ENCODE data around the gene TBC1D16.

Gene TBC1D16

DNA sequence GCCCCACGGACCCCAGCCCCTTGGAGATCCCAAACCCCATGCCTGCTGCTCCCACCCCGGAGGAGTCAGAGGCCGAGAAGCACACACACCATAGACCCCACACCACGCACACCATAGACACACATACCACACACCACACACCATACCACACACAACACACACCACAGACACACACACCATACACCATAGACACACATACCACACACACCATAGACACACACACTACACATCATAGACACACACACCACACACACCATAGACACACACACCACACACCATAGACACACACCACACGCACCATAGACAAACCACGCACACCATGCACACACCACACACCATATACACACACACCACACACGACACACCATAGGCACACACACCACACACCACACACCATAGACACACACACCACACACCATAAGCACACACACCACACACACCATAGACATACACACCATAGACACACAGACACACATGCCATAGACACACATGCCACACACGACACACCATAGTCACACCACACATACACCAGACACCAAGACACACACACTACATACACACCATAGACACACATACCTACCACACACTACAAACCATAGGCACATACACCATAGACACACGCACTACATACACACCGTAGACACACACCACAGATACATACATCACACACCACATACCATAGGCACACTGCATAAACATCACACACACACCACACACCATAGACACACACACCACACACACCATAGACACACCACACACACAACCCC lies 11.3 kb downstream of the TBC1D16 start:
- no peak for DNase-seq (ENCODE audit: low spot score)

DNA sequence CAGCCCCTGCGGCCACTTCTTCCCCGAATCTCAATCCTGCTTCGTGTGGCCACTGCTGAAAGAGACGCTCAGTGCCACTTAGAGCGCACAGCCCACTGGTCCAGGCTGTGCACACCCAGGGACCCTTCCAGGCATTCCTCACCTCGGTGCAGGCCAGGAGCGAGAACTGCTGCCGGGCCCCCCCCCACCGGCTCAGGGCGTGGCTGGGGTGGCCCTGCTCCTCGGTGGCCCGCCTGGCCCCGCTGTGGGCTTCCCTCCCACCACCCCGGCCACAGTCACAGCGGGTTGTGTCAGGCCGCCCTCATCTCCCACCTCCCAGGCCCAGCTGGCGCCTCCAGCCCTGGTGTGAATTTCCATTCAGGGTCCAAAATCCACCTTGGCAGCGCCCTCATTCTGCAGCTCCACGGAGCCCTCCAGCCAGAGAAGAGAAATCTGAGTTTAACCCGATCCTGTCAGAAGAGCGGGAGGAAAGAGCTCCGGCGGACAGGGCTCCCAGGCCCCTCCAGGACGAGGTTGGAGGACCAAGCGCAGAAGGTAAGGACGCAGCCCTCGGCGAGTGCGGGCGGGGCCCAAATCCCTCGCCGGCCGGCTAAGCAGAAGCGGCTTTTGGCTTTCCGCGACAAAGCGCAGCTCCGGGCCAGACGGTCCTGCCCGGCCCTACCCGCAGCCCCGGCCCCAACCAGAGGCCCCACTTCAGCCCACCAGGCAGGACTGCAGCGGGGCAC lies 12.0 kb downstream of the TBC1D16 start:
- DNase-seq (ENCODE audit: low spot score), result no peak

DNA sequence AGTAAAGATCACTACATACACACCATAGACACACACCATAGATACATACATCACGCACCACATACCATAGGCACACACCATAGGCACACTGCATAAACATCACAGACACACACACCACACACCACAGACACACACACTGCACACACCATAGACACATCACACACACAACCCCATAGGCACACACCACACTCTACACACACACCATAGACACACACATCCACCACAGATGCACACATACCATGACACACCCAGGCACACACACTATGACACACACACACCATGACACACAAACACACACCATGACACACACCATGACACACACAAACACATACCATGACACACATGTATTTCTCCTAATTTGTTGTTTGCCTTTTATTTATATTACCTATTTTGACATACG lies 14.1 kb downstream of the TBC1D16 start:
- no peak for DNase-seq (ENCODE audit: low spot score)

DNA sequence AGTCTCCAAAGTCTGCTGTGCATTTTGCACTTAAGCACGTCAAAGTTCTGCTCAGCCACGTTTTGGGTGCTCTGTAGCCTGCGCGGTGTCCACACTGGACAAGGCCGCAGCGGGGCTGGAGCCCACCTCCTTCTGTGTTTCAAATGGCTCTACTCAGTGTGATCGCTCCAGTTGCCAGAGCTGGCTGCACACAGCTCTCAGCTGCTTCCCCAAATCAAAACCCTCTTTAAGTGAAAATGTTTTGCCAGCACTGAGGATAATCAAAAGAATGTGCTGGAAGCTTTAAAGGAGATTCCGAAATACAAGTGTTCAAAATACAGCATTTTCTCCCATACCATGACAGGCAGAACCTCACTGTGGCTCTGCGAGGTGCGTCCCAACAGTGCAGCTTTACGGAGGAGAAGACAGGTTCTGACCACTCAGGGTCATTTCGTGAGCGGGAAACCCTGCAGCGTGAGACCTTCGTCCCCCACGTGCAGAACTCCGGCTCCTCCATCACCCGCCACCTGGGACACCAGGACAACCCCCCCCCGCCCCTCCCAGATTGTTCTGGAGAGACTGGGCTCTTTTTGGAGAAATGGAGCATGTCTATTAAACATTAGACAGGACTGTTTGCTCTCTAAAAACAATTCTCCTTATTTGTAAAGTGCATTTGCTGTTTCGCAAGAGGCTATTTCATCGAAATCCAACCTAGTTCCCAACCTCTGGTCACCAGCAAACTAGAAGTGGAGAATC lies 16.6 kb downstream of the TBC1D16 start:
- no peak for DNase-seq (ENCODE audit: low spot score)

DNA sequence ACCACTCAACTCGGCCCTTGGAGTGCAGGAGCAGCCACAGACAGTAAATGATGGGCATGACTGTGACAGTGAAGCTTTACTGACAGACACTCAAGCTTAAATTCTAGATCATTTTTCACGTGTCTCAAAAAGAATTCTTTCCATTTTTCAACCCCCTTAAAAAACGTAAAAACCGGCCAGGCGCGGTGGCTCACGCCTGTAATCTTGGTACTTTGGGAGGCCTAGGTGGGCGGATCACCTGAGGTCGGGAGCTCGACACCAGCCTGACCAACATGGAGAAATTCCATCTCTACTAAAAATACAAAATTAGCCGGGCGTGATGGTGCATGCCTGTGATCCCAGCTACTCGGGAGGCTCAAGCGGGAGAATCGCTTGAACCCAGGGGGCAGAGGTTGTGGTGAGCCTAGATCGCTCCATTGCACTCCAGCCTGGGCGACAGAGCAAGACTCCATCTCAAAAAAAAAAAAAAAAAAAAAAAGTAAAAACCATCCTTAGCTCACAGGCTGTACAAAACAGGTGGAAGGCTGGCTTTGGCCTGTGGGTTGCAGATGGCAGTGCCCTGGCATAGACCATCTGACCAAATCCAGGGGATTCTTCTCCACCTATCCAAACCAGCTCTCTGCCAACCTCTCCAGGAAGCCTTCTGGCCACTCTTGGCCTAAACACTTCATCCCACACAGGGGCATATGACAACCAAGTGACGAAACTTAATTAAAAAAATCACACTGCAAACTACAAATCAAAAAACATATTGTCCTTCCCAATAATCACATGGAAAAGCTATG lies 18.3 kb downstream of the TBC1D16 start:
- DNase-seq (ENCODE audit: low spot score), result no peak

GRCh38 chr17:80012765-80013741 lies 22.6 kb downstream of the TBC1D16 start:
- no peak for DNase-seq (ENCODE audit: low spot score)

DNA sequence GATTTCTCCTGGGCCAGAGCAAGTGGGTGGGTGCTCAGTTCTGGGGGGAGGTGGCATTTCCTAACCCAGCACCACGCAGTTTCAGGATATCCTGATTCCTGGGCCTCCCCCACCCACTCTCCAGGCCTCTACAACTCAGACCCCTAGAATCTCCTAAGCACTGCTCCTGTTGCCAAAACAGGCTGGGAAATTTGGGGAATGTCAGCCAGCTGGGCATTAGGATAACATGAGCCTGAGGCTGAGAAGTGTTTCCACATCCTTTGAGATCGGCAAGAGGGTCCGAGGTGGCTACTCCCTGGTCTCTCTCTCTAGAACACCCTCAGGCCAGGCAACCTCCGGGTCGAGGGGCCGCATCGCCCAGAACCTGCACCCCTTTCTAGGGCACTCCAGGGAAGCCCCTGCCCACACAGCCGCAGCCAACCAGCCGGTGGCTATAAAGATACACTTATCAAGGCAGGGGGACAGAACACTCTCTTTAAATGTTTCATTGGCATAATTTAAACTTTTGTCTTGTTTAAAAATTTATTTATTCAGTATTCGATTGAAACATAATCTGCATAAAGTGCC lies 23.6 kb downstream of the TBC1D16 start:
- DNase-seq (ENCODE audit: low spot score), result no peak

GRCh38 chr17:80010283-80010858 lies 25.3 kb downstream of the TBC1D16 start:
- no peak for DNase-seq (ENCODE audit: low spot score)

DNA sequence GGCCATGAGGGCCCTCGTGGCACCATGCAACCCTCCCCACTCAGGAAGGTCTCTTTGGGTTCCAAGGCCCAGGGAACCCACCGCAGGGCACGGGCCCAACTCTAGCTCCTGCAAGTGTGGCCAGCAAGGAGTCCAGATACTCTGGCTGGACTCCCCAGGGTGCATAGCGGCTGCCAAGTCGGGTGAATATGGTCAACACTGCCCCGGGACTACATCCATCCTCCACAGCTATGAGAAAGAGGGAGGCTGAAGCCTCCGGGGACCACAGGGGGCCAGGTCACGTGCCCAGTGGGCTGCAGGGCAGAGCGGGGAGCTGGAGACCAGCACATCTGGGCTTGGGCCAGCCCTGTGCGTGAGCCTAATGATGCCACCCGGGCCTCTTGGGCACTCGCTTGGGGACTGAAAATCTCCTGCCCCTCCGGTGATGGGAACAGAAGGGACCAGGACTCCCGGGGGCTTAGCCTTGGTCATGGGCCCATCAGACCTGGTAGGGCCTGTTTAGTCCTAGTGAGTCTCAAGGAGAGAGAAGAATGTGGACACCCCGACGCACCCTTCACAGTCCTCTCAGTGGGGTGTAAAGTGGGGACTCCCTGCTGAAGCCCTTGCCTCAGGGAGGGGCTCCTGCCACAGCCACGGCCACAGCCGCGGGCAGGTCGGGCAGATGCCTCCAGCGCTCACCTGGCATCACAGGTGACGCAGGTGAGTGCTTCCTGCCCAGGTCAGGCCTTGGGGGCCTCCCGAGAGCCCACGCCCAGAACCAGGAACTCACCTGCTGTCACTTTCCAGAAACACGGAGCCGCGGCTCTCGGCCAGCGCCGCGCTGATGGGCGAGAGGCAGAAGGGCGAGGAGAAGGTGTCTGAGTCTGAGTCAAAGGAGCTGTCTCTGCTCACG lies 26.0 kb downstream of the TBC1D16 start:
- no peak for DNase-seq (ENCODE audit: low spot score)

GRCh38 chr17:80008848-80009247 lies 26.8 kb downstream of the TBC1D16 start:
- no peak for DNase-seq (ENCODE audit: low spot score)

- peak; percentile 74 for DNase-seq (ENCODE audit: low spot score)
Measured at GRCh38 chr17:80008383-80008840, 27.3 kb downstream of the TBC1D16 start.

GRCh38 chr17:80007939-80008338 lies 27.7 kb downstream of the TBC1D16 start:
- no peak for DNase-seq (ENCODE audit: low spot score)

DNA sequence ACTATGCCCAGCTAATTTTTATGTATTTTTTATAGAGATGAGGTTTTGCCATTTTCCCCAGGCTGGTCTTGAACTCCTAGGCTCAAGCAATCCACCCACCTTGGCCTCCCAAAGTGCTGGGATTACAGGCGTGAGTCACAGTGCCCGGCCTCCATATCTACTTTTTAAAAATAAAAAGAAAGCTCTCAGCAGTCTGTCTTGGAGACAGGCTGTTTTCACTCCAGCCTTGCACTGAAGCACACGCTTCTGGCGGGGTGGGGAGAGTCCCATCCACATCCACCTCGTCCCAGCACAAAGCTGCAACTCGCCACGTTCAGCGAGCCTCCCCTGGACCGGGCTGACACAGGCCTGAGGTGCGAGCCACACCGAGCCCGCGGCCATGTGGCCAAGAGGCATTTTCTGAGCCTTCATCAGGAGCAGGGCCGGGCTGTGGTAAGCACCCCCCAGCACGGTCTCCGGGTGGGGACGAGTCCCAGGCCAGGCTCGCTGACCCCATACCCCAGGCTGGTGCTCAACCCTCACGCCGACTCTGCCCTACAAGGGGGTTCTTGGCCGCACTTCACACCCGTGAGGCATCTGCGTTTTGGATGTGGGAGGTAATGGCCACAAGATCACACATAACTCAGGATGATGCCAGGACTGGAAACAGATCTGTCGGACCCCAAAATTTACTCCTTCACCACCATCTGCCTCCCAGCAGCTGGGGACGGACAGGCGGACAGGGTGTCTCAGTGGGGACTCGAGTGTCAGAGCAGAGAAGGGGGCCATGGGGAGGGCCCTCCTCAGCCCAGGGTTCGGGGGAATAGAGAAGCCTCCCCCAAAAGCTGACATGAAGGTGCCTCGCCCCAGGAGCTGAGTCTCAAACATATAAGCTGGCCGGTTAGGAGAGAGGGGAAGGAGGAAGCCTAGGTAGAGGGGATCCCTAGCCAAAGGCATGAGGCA lies 28.6 kb downstream of the TBC1D16 start:
- no peak for DNase-seq (ENCODE audit: low spot score)

DNA sequence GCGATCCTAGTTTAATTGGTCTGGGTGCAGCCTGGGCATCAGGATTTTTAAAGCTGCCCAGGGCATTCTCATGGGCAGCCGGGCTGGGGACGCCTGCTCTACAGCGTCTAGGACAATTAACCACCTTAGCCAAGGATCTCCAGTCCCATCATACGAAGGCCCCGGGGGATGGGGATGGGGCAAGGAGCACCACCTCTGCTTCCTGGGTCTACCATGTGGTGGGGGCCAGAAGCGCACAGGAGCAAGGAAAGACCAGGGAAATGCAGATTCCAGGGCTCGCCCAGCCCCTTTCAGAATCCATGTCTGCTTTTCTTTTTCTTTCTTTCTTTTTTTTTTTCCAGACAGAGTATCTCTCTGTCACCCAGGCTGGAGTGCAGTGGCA lies 29.3 kb downstream of the TBC1D16 start:
- no peak for DNase-seq (ENCODE audit: low spot score)

DNA sequence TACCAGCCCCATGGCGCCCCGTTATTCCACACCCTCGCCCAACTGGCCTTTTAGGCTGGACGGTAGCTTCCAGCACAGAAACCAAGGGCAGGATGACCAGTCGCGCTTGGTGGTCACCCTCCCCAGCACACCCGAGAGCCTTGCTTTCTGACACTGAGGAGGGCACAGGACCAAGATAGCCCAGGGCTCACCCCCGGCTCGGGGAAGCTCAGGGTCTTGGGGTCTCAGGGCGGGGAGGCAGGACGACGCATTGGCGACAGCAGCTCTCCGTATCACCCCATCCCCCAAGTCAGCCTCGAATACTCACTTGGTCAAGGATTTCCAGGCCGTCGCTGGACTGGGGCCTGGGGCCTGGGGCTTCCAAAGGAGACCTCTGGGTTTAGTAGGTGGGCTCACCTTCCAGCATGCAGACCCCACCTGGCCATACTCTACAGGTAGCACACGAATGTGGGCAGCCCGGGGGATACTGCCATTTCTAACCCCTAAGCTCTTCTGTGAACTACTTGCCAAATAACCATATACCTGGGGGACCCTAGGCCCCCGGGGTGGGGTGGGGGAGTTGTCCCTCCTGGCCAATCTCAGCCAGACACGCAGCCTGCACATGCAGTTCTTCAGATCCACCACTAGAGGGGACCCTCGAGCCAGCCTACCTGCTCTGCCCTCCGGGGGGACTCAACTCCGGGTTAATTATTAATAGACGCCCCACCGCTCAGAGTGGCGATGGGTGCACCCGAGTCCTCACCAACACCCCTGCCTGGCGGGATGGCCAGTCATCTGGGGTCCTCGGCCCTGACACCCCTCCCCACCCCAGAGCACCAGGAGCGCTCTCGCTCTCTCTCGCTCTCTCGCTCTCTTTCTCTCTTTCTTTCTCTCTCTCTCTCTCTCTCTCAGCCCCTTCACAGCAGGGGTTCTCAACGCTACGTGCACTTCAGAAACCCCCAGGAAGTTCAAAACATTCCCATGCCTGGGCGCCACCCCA lies 30.0 kb downstream of the TBC1D16 start:
- DNase-seq (ENCODE audit: low spot score), result peak; percentile 61

DNA sequence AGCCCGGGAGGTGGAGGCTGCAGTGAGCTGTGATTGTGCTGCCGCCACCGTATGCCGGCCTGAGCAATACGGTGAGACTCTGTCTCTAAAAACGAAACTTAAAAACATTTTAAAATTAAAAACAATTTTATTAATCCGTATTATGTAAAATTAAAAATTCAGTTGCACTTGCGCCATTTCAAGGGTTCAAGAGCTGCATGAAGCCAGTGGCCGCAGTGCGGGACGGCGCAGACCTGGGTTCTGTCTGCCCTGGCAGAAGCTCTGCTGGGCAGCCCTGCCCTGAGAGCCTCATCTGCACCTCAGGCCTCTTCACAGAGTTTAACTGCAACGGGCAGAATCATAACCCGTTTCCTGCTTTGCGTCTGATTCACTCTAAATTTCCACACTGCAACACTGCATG lies 31.7 kb downstream of the TBC1D16 start:
- no peak for DNase-seq (ENCODE audit: low spot score)

Data from hematopoietic multipotent progenitor cell treated with erythropoietin and hydrocortisone succinate and interleukin-3 and kit ligand, for 15 days (in vitro differentiated cells).